Measurements from ENCODE around the gene ADARB2. TPM values are rescaled to one million over a fixed set of nuclear protein-coding genes. Genes with fewer than 3 reads are reported as not detected.

Gene ADARB2
- total and polyA plus RNA-seq, 2 experiments from 2014 or later, result 2.0 to 5.0 TPM

DNA sequence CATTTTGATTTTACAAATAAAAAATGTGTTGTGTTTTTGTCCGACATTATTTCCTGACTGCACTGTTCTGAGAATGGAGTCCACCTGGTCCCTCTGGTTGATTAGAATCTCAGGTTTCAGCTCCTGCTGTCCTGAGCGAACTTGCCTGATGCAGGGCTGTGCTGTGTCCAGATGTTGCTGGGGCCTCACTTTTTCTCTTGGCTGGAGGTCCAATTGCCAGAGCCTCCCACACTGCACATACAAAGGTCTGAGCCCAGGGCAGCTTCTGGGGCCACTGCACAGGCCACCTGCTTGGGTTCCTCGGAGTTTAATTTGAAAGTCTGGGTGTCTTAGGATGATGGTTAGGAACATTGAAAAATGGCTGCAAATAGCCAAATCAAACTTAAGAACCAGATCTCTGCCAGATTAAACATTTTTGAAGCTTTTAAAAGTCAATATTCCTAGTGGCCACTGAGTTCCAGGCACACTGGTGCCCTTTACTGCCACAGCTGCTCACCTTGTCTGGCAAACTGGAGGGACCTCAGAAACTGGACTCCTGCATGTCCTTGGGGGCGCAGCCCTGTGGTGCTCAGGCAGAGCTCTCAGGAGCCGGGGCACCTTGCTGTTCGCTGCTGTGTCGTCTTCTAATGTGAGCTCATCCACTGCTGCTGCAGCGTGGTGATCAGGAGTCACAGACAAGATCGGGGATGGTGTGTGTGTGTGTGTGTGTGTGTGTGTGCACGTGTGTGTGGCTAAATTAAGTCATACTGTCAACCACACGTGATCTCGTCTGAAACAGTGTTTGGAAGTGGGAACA, 606.1 kb downstream of the ADARB2 start:
- TF ChIP-seq EZH2 (IDR thresholded peaks at IDR 0.05; ENCODE audit: low read depth, unreplicated experiment) (no peak), ZNF331 (CRISPR knock-in tag; IDR thresholded peaks at IDR 0.05; ENCODE audit: low read depth) (no peak), ZNF114 (CRISPR knock-in tag; IDR thresholded peaks at IDR 0.05) (no peak), JUNB (IDR thresholded peaks at IDR 0.05; ENCODE audit: unreplicated experiment) (no peak), EZH2phosphoT487 (IDR thresholded peaks at IDR 0.05; ENCODE audit: unreplicated experiment) (no peak), STAT1 (IDR thresholded peaks at IDR 0.05; ENCODE audit: unreplicated experiment) (no peak), CREB1 (CRISPR knock-in tag; IDR thresholded peaks at IDR 0.05; ENCODE audit: low read depth) (no peak), POLR2AphosphoS5 (IDR thresholded peaks at IDR 0.05; ENCODE audit: low read depth) (no peak), NANOG (IDR thresholded peaks at IDR 0.05; ENCODE audit: borderline replicate concordance) (no peak)
- TF ChIP-seq, protein P1, sequence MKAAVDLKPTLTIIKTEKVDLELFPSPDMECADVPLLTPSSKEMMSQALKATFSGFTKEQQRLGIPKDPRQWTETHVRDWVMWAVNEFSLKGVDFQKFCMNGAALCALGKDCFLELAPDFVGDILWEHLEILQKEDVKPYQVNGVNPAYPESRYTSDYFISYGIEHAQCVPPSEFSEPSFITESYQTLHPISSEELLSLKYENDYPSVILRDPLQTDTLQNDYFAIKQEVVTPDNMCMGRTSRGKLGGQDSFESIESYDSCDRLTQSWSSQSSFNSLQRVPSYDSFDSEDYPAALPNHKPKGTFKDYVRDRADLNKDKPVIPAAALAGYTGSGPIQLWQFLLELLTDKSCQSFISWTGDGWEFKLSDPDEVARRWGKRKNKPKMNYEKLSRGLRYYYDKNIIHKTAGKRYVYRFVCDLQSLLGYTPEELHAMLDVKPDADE (IDR thresholded peaks at IDR 0.05), result no peak
- TF ChIP-seq, protein P2, sequence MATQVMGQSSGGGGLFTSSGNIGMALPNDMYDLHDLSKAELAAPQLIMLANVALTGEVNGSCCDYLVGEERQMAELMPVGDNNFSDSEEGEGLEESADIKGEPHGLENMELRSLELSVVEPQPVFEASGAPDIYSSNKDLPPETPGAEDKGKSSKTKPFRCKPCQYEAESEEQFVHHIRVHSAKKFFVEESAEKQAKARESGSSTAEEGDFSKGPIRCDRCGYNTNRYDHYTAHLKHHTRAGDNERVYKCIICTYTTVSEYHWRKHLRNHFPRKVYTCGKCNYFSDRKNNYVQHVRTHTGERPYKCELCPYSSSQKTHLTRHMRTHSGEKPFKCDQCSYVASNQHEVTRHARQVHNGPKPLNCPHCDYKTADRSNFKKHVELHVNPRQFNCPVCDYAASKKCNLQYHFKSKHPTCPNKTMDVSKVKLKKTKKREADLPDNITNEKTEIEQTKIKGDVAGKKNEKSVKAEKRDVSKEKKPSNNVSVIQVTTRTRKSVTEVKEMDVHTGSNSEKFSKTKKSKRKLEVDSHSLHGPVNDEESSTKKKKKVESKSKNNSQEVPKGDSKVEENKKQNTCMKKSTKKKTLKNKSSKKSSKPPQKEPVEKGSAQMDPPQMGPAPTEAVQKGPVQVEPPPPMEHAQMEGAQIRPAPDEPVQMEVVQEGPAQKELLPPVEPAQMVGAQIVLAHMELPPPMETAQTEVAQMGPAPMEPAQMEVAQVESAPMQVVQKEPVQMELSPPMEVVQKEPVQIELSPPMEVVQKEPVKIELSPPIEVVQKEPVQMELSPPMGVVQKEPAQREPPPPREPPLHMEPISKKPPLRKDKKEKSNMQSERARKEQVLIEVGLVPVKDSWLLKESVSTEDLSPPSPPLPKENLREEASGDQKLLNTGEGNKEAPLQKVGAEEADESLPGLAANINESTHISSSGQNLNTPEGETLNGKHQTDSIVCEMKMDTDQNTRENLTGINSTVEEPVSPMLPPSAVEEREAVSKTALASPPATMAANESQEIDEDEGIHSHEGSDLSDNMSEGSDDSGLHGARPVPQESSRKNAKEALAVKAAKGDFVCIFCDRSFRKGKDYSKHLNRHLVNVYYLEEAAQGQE (IDR thresholded peaks at IDR 0.05; ENCODE audit: unreplicated experiment), result no peak
- TF ChIP-seq, protein P3, sequence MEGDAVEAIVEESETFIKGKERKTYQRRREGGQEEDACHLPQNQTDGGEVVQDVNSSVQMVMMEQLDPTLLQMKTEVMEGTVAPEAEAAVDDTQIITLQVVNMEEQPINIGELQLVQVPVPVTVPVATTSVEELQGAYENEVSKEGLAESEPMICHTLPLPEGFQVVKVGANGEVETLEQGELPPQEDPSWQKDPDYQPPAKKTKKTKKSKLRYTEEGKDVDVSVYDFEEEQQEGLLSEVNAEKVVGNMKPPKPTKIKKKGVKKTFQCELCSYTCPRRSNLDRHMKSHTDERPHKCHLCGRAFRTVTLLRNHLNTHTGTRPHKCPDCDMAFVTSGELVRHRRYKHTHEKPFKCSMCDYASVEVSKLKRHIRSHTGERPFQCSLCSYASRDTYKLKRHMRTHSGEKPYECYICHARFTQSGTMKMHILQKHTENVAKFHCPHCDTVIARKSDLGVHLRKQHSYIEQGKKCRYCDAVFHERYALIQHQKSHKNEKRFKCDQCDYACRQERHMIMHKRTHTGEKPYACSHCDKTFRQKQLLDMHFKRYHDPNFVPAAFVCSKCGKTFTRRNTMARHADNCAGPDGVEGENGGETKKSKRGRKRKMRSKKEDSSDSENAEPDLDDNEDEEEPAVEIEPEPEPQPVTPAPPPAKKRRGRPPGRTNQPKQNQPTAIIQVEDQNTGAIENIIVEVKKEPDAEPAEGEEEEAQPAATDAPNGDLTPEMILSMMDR (conservative IDR thresholded peaks at IDR 0.05; ENCODE audit: low read depth in 2 of 2), result no peak
- TF ChIP-seq, protein P4, sequence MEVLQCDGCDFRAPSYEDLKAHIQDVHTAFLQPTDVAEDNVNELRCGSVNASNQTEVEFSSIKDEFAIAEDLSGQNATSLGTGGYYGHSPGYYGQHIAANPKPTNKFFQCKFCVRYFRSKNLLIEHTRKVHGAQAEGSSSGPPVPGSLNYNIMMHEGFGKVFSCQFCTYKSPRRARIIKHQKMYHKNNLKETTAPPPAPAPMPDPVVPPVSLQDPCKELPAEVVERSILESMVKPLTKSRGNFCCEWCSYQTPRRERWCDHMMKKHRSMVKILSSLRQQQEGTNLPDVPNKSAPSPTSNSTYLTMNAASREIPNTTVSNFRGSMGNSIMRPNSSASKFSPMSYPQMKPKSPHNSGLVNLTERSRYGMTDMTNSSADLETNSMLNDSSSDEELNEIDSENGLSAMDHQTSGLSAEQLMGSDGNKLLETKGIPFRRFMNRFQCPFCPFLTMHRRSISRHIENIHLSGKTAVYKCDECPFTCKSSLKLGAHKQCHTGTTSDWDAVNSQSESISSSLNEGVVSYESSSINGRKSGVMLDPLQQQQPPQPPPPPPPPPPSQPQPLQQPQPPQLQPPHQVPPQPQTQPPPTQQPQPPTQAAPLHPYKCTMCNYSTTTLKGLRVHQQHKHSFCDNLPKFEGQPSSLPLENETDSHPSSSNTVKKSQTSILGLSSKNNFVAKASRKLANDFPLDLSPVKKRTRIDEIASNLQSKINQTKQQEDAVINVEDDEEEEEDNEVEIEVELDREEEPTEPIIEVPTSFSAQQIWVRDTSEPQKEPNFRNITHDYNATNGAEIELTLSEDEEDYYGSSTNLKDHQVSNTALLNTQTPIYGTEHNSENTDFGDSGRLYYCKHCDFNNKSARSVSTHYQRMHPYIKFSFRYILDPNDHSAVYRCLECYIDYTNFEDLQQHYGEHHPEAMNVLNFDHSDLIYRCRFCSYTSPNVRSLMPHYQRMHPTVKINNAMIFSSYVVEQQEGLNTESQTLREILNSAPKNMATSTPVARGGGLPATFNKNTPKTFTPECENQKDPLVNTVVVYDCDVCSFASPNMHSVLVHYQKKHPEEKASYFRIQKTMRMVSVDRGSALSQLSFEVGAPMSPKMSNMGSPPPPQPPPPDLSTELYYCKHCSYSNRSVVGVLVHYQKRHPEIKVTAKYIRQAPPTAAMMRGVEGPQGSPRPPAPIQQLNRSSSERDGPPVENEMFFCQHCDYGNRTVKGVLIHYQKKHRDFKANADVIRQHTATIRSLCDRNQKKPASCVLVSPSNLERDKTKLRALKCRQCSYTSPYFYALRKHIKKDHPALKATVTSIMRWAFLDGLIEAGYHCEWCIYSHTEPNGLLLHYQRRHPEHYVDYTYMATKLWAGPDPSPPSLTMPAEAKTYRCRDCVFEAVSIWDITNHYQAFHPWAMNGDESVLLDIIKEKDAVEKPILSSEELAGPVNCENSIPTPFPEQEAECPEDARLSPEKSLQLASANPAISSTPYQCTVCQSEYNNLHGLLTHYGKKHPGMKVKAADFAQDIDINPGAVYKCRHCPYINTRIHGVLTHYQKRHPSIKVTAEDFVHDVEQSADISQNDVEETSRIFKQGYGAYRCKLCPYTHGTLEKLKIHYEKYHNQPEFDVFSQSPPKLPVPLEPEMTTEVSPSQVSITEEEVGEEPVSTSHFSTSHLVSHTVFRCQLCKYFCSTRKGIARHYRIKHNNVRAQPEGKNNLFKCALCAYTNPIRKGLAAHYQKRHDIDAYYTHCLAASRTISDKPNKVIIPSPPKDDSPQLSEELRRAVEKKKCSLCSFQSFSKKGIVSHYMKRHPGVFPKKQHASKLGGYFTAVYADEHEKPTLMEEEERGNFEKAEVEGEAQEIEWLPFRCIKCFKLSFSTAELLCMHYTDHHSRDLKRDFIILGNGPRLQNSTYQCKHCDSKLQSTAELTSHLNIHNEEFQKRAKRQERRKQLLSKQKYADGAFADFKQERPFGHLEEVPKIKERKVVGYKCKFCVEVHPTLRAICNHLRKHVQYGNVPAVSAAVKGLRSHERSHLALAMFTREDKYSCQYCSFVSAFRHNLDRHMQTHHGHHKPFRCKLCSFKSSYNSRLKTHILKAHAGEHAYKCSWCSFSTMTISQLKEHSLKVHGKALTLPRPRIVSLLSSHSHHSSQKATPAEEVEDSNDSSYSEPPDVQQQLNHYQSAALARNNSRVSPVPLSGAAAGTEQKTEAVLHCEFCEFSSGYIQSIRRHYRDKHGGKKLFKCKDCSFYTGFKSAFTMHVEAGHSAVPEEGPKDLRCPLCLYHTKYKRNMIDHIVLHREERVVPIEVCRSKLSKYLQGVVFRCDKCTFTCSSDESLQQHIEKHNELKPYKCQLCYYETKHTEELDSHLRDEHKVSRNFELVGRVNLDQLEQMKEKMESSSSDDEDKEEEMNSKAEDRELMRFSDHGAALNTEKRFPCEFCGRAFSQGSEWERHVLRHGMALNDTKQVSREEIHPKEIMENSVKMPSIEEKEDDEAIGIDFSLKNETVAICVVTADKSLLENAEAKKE (CRISPR knock-in tag; IDR thresholded peaks at IDR 0.05), result no peak
- H3K79me2 ChIP-seq (replicated peaks; ENCODE audit: insufficient read depth), result no peaks in the 10 kb centered on the region
- Mint-ChIP-seq H3K9me3 (no peaks in the 10 kb centered on the region), H3K36me3 (ENCODE audit: low read depth) (peaks cover 36% of the 10 kb centered on the region; the same call in 2 of the 3 replicates), H3K4me3 (no peak overlapping the region), H3K27ac (no peak overlapping the region), H3K4me1 (peaks cover 6% of the 10 kb centered on the region; the same call in 2 of the 3 replicates), H3K27me3 (ENCODE audit: insufficient read depth, low read depth, poor library complexity) (no peaks in the 10 kb centered on the region)
- H3K27ac ChIP-seq (ENCODE audit: low read depth), result no peak overlapping the region
- H3K27me3 ChIP-seq (ENCODE audit: insufficient read depth), result no peaks in the 10 kb centered on the region
- H3K4me3 ChIP-seq, result no peak overlapping the region
- no peaks in the 10 kb centered on the region for H3F3A ChIP-seq (replicated peaks; ENCODE audit: low read depth)
- no peak overlapping the region for H3K4me2 ChIP-seq
- H3K36me3 ChIP-seq (ENCODE audit: insufficient read depth), result no peaks in the 10 kb centered on the region
- 0 out of 2 replicates have a peak, but pooled peaks cover 6% of the 10 kb centered on the region for H3K9me2 ChIP-seq (ENCODE audit: insufficient read depth)
- no peaks in the 10 kb centered on the region; the same call in 1 of the 2 replicates for H4K20me1 ChIP-seq (replicated peaks; ENCODE audit: insufficient read depth)
- H2AFZ ChIP-seq, result no peak overlapping the region
- no peak for DNase-seq (ENCODE audit: low spot score)
- no peaks in the 10 kb centered on the region for H3K4me1 ChIP-seq (ENCODE audit: insufficient read depth)
- ATAC-seq, result no peak
